GM18508 (cell line): Measurements from ENCODE around the gene LINGO3.

Experiments
- ATAC-seq: cut with Tn5 transposase; IDR thresholded peaks from one replicate; pipeline ENCODE4 v1.9.1; 2021; ENCODE audit warnings: moderate number of reproducible peaks; ENCODE audit not compliant: insufficient read depth, unreplicated experiment

LINGO3 gene

DNA sequence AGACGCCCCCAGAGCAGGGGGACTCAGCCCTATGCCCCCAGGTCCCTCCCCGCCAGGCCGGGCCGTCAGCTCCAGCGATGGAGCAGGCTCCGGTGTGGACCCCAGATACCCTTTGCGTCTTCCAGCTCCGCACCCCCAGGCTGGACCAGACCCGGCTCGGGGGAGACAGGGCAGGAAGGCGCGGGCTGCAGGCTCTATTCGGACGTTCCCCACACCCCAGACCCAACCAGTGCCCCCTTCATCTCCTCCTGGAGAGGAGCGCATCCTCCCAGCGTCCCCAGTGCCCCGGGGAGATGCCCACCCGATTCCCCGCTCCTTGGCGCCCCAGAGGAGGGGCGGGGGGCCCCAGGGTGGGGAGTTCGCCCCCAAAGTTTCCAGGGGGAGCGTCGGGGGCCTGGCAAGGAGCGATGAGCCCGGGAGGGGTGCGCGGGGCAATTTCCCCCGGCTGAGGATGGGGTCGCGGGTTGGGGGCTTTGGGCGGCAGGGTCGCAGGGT, 389 bp downstream of the LINGO3 start:
- no peak for ATAC-seq

DNA sequence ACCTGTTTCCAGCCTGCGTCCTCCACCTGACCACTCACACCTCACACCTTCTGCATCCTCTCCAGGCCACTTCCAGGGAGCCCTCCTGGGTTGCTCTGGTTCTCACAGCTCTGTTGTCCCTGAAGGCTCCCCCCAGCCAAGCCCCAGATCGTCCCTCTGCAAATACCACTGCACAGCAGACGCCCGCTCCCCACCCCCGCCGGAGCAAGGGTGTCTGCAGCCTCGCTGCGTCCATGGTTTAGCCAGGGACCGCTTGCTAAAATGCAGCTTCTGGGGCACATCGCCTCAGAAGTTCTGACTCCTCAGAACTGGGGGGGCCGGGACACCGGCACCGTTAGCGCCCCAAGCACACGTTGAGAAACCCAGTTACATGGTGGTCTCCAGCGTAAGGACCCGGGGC, 983 bp downstream of the LINGO3 start:
- ATAC-seq: no peak

DNA sequence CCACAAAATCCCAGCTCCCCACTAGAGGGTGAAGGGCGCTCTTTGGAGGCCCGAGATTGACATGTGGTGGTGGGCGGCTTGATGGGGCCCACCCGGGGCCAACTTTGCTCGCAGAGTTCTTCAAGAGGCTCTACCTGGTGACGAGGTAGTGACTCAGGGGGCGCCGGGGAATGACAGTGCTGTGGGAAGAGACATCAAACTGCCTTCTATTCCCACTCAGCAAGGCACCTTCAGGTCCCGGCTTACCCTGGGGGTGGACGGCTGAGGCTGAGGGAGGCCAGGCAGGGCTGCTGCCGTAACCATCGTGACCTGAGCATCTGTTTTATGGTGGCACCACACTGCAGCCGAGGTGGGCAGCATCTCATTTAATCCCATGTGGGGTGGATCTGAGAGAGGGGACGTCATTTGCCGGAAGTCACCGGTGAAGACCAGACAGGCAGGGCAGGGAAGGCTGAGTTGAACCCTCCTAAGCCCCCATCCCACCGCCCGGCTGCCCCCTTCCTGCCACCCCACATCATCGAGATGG, 1.6 kb downstream of the LINGO3 start:
- no peak for ATAC-seq

DNA sequence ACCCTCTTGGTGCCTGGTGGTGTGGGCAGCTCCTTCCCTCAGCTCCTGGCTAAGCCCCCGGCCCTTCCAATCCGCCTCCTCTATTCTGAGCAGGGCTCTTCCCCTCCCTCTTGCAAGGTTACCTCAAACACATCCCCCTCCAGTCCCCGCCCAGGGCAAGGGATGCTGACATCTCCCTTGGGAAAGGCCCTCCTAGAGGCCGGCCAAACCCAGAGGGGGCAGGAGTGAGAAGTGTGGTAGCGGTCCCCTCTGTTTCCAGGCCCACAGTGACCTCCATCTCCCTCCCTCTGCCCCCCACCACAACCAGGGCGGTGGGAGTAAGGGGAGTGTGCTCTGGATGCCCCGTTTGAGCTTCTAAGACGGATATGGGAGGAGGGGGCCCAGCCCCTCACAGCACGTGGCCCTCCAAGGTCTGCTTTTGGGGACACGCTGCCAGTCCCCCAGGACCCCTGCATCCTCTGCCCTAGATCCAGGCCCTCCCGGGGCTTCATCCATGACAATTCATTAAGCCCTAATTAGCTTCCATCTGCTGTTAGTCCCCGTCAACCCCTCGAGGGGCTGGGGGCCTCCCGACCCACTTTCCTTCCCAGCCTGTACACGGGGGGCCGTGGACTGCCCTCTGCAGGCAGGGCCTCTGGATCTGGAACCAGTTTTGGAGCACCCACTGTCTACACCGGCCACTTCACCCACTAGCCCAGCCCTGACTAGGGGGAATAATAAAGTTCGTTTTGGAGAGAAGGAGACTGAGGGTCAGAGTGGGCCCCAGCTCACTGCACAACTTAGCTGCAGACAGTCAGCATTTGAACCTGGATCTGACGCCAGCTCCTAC, 2.3 kb downstream of the LINGO3 start:
- no peak for ATAC-seq

DNA sequence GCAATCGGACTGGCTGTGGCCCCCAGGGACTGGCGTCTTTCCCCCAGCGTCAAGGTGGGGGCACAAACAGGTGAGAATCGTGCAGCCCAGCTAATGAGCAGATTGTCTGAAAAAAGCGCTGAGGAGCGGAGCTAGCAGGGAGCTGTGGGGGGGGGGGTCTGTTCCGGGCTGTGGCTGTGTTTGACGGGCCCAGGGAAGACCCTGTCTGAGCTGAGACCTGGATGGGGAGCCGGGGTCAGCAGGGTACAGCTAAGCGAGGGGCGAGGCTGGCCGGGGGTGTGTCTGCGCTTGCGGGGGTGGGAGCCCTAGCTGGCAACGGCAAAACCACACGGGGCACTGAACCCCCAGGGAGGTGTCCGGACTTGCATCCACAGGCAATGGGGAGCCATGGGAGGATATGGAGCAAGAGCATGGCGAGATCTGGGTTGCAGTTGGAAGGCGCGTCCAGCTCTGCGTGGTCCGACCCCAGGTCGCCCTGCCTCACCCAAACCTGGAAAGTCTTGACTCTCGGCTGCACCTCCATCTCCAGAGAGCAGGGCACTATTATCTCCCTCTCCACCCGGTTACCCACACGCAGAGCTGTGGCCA, 4.6 kb downstream of the LINGO3 start:
- no peak for ATAC-seq

DNA sequence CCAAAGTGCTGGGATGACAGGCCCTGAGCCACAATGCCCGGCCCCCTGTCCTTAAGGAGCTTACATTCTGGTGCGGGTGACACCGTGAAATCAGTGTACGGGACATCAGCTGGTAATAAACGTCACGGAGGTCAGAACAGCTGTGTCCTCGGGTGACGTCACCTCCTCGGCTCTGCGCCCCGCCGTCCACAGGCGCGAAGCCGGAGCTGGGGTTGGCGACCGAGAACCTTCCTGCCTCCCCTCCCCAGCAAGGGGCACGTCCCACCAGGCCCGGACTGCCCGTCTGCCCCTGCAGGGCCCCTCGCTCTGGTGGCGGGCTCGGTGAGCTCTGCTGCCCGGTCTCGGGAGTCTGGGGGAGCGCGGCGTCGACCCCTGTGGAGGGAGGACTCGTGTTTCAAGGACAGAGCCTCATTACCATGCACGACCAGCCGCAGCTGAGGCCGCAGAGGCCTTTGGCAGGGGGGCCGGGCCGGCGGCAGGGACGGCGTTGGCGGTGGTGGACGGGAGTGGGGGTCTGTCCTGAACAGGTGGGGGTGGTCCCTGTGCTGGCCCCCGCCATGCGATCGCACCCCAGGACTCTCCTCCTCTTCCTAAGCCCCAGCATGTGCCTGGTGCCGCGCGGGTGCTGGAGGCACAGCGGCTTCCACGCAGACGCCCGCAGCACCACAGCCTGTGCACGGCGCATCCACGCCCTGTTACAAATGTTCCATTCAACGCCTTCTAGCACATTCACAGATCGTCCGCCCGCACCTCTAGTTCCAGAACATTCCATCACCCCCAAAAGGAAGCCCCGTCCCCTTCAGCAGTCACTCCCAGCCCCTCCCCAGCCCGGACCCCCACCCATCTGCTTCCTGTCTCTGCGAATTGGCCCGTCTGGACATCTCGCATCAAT, 5.4 kb downstream of the LINGO3 start:
- no peak for ATAC-seq

DNA sequence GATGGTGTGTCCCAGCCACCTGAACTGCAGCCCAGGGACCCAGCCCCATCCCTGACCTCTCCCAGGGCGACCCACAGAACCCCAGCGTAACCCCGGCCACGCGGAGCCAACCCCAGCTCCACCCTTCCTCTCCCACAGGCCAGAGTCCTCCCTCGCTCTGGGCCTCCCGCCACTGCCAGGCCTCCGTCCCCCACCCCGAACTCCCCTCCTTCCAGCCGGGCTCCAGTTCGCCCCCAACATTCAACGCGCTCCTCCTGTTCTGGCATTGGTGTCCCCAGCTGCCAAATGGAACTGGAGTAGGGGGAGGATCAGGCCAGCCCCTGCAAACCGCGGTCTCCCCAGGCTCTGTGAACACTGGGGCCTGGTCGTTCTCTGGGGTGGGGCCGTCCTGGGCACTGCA, 7.4 kb downstream of the LINGO3 start:
- no peak for ATAC-seq

DNA sequence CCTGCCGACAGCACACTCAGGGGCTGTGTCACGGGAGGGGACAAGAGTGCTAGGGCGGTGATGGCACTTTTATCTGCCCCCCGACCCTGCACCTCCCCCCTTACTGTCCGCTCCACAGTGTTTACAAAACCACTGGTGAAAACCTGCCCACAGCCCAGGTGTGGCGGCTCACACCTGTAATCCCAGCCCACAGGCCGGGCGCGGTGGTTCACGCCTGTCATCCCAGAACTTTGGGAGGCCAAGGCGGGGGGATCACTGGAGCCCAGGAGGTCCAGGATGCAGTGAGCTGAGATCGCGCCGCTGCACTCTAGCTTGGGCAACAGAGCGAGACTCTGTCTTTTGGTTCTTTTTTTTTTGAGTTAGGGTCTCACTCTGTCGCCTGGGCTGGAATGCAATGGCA, 11.8 kb downstream of the LINGO3 start:
- ATAC-seq: no peak

DNA sequence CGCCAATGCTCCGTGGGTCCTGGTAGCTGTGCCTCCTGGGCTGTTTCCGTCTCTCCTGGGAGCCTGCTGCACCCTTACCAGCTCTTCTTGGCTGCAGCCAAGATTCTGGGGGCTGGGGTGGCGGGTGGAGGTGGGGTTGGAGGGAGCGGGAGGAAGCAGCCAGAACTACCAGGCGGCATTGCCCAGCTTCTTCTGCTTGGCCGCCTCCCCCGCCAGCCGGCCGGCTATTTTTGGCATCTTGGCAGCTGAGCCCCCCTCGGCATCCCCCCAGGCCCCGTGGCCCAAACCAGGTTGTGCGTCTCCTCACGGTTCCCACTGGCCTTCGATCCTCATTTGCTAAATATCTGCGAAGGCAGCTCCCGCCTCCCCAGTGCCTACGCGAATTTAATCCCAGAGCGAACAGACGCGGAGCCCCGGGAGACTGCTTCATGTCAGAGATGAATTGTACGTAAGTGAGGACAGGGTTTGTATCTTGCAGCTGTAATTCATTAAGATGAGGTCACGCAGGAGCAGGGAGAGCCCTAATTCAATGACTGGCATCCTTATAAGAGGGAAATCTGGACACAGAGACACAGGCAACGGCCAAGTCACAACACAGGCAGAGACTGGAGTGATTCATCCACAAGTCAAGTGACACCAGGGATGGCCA, 13.1 kb downstream of the LINGO3 start:
- ATAC-seq: no peak

DNA sequence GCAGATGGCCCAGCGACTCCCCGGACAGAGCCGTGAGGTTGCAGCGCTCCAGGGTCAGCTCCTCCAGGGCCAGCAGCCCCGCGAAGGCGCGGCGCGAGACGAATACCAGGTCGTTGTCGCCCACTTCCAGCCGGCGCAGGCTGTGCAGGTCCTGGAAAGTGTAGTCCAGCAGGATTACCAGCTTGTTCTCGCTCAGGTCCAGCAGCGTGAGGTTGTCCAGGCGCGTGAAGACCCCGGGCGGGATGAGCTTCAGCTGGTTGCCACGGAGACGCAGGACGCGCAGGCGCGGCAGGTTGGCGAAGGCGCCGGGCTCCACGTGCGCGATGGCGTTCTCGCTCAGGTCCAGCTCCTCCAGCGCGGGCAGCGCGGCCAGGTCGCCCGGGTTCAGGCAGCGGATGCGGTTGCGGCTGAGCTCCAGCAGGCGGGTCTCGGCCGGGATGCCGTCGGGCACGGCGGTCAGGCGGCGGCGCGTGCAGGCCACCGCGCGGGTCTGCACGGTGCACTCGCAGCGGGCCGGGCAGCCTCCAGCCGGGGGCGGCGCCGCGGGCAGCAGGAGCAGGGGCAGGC, 16.7 kb downstream of the LINGO3 start:
- no peak for ATAC-seq

DNA sequence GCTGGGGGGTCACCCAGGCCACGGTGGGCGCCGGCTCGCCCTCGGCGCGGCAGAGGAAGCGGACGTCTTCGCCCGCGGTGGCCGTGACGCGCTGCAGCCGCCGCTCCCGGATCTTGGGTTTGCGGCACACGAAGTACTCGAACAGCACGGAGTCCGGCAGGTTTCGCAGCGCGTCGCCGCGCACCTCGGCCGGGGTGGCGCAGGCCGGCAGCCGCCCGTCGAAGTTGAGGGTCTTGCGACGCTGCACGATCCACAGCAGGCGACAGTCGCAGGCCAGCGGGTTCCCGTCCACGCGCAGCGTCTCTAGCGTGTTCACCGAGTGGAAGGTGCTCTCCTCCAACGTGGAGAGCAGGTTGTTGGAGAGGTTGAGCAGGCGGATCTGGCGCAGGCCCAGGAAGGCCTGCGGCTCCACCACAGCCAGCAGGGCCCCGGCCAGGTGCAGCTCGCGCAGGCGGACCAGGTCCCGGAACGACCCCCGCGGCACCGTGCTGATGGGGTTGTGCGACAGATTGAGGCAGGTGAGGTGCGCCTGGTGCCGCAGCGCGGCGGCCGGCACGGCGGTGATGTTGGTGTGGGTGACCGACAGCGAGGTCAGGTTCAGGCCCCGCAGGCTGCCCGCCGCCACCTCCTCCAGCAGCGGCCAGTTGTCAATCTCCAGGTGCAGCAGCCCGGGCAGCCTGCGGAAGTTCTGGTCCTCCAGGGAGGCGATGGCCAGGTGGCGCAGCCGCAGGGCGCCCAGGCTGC, 17.3 kb downstream of the LINGO3 start:
- no peak for ATAC-seq

DNA sequence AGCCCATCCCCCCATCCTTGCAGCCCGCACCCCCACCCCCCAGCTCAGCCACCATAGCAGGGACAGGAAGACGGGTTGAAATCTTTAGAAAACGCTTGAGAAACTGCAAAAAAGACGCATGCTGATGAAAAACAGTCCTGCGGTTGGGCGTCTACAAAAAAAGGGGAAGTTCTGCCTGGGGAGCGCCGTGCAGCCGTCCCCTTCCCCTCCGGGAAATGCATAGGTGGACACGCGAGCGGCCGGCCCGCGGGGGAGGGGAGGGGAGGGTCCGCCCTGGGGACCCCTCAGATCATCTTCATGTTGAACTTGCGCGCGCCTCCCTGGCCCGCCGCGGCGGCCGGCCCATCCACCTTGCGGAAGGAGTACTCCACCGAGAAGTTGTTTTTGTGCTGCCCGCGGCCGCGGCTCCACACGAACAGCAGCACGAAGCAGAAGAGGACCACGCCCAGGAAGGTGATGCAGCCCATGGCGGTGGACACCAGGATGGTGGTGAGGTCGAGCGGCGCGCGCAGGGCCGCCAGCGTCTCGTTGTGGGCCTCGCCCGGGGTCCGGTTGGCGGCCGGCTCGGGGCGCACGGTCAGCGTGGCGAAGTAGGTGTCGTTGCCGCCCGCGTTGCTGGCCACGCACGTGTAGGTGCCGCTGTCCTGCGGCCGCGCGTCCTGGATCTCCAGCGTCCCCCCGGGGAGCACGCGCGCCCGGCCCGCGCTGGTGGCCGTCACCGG, 18.1 kb downstream of the LINGO3 start:
- ATAC-seq: no peak

DNA sequence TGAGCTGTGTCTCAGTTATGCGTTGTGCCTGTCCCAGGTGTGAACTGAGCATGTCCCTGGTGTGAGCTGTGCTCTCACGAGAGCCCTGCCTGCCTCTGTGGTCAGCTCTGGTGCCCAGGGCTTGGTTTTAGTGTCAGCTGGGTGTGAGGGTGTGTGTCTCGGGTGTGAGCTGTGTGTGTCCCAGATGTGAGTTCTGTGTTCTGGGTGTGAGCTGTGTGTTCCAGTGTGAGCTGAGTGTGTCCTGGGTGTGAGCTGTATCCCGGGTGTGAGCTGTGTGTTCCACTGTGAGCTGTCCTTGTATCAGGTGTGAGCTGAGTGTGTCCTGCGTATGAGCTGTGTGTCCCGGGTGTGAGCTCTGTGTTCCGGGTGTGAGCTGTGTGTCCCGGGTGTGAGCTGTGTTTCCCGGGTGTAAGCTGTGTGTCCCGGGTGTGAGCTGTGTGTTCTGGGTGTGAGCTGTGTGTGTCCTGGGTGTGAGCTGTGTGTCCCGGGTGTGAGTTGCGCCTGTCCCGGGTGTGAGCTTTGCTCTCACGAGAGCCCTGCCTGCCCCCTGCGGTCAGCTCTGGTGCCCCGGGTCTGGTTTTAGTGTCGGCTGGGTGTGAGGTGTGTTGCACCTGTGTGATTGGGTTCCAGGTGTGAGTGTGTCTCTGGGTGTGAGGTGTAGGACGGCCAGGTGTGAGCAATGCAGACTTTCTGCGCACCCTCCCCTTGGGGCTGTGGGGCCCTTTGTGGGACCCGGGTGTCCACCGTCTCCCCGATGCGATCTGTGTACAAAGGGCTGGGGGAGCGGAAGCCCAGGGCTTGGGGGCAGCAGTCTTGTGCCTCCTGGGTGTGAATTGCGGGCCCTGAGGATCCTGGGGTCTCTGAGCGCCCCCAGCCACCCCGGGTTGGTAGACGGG, 18.9 kb downstream of the LINGO3 start:
- no peak for ATAC-seq

DNA sequence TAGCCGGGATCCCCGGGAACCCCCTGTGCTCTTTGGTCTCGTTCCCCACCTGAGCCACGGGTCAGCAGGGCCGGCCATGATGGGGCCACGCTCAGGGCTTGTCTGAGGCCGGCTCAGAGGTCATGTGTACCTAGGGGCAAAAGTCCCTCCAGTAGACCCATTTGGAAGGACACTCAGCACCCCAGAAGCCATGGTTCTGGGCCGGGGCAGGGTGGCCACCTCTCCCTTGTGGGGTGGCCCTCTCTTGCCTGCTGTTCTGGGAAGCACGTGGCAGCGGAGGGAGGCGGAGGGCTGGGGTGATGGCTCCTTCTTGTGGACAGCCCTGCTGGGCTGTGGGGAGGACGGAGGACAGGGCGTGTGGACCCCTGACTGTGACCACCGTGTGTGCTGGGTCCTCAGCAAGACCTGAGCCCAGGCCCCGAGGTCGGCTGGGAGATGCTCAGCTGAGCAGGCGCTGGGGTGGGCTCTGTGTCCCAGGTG, 19.6 kb downstream of the LINGO3 start:
- ATAC-seq: no peak

DNA sequence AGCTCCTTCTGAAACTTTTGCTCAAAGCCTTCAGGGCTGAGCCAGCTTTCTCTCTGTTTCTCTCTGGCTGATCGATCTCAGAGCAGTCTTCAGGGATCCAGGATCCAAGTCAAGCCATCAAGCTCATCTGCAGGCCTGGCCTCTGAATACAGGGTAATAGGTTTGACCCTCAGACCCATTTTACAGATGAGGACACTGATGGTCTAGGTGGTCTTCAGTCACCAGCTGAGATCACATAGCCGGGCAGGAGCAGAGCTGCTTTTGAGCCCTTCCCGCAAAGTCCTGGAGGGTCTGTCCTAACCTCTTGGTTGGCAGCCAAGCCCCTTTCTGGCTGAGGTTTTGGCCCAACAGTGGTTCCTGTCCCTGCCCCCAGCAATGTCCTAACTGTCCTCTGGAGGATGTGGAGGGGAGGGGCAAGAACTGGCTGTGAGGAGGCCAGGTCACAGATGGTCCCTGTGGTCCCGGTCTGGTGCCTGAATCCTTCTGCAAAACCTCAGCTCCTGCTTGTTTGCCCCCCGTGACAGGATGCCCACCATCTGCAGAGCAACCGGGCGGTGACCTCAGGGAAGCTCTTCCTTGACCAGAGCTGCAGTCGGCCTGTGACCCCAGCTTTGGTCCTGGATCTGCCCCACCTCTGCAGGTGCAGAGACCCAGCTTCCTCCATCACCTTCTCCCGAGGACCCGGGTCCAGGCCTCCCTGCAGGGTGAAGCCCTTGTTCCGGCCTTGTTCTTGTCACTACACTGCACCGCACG, 20.2 kb downstream of the LINGO3 start:
- no peak for ATAC-seq

DNA sequence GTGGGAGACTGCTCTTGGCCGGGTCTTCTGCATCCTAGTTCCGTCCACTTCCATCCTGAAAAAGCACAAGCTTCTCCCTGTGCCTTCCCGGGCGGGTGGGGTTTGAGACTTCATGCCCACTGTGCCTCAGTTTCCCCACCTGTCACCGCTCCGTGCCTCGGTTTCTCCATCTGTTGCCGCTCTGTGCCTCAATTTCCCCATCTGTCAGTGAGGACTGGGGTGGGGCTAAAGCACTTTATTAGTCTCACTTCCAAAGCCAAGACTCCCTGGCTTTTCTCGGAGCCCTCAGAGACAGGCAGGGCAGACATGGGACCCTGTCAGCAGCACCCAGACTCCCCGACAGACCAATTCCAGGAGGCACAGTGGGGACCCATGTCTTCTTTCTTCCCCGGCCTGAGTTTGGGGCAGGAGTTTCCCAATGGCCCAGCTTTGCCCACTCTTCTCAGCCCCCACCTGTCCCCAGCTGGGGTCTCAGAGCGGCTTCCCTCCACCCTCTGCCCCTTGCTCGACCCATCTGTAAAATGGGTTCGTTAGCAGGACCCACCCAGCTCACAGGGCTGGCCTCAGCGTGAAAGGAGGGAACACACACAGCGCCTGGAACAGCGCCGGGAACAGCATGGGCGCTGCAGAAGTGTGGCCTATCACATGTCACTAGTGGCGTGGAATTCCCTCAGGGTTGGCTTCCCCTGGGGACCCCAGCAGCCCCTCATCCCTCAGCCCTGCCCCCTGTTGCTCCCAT, 21.4 kb downstream of the LINGO3 start:
- no peak for ATAC-seq
